ENCODE results near the gene PGP. TPM values are rescaled to one million over a fixed set of nuclear protein-coding genes. Genes with fewer than 3 reads are reported as not detected.

PGP gene
- total and polyA plus RNA-seq, 10 of the 15 experiments (the other 5 are each of a cell fraction or from before 2014, with no cell fraction given), result 0.42 to 28.0 (median 12.1) TPM

DNA sequence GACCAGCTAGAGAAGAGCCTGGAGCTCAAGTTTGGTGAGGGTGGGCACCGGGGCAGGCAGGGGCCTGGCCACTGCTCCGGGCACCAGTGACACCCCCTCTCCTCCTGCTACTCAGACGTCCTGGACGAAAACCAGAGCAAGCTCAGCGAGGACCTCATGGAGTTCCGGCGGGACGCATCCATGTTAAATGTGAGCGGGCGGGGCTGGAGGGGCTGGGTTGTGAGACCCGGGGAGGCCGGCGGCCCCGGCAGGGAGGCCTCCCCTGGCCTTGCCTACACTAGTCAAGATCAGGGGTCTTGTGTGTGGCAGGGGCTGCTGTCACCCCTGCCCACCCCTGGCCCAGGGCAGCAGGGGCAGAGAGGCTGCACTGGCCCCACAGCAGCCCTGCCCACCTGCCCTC, 41.3 kb downstream of the PGP start:
- peaks cover 7 to 11% of the 10 kb centered on the region in 2 experiments; a peak in 3 of 4 replicates for H3K36me3 ChIP-seq (ENCODE audit: control insufficient read depth in 2 of 2, insufficient read depth in 2 of 2, low read length in 1 of 2)
- DNase-seq (ENCODE audit: low read depth, low spot score) (no peak), ATAC-seq (no peak), FAIRE-seq (no peak)
- ChIA-PET RAD21 (ENCODE audit: unreplicated experiment) (no interaction called here), SMC1A (ENCODE audit: uncharacterized antibody, unreplicated experiment) (no interaction called here), POLR2A (no interaction called here), CTCF (no interaction called here)
- intact Hi-C loops (cut with micrococcal nuclease; ENCODE audit: unreplicated experiment), result no loop called here
- H2AFZ ChIP-seq (ENCODE audit: control insufficient read depth, low read depth, low read length), result no peak overlapping the region
- H3K4me2 ChIP-seq (ENCODE audit: control insufficient read depth, insufficient read depth), result no peak overlapping the region
- no peaks in the 10 kb centered on the region for H4K20me1 ChIP-seq (ENCODE audit: control insufficient read depth, insufficient read depth)
- 95% methylated on average over 14 of the region's 14 CpGs for WGBS (ENCODE audit: insufficient coverage, insufficient replicate concordance, low lambda C conversion rate, missing lambda C conversion rate)
- no peak overlapping the region for H3K4me3 ChIP-seq
- H3K27me3 ChIP-seq (replicated peaks in 1 of 2; ENCODE audit: control insufficient read depth in 2 of 2, insufficient read depth in 2 of 2, low read length in 1 of 2), result no peaks in the 10 kb centered on the region
- no peaks in the 10 kb centered on the region for H3K79me2 ChIP-seq (ENCODE audit: control insufficient read depth, insufficient read depth, low read length)
- no peaks in the 10 kb centered on the region for H3K9me3 ChIP-seq (replicated peaks; ENCODE audit: control insufficient read depth, insufficient read depth, low read length)
- H3K9ac ChIP-seq (ENCODE audit: control insufficient read depth, insufficient read depth, low read length), result no peak overlapping the region
- no peak for TF ChIP-seq ATF7 (IDR thresholded peaks at IDR 0.05; ENCODE audit: low read depth)
- no peak for TF ChIP-seq SIN3A (IDR thresholded peaks at IDR 0.05; ENCODE audit: low read depth, low read length)
- no peak for TF ChIP-seq ZNF207 (IDR thresholded peaks at IDR 0.05; ENCODE audit: borderline replicate concordance)
- TF ChIP-seq, protein P1, sequence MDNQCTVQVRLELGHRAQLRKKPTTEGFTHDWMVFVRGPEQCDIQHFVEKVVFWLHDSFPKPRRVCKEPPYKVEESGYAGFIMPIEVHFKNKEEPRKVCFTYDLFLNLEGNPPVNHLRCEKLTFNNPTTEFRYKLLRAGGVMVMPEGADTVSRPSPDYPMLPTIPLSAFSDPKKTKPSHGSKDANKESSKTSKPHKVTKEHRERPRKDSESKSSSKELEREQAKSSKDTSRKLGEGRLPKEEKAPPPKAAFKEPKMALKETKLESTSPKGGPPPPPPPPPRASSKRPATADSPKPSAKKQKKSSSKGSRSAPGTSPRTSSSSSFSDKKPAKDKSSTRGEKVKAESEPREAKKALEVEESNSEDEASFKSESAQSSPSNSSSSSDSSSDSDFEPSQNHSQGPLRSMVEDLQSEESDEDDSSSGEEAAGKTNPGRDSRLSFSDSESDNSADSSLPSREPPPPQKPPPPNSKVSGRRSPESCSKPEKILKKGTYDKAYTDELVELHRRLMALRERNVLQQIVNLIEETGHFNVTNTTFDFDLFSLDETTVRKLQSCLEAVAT (IDR thresholded peaks at IDR 0.05), result no peak
- TF ChIP-seq KDM1A (IDR thresholded peaks at IDR 0.05; ENCODE audit: borderline replicate concordance), result no peak
- TF ChIP-seq, protein P2, sequence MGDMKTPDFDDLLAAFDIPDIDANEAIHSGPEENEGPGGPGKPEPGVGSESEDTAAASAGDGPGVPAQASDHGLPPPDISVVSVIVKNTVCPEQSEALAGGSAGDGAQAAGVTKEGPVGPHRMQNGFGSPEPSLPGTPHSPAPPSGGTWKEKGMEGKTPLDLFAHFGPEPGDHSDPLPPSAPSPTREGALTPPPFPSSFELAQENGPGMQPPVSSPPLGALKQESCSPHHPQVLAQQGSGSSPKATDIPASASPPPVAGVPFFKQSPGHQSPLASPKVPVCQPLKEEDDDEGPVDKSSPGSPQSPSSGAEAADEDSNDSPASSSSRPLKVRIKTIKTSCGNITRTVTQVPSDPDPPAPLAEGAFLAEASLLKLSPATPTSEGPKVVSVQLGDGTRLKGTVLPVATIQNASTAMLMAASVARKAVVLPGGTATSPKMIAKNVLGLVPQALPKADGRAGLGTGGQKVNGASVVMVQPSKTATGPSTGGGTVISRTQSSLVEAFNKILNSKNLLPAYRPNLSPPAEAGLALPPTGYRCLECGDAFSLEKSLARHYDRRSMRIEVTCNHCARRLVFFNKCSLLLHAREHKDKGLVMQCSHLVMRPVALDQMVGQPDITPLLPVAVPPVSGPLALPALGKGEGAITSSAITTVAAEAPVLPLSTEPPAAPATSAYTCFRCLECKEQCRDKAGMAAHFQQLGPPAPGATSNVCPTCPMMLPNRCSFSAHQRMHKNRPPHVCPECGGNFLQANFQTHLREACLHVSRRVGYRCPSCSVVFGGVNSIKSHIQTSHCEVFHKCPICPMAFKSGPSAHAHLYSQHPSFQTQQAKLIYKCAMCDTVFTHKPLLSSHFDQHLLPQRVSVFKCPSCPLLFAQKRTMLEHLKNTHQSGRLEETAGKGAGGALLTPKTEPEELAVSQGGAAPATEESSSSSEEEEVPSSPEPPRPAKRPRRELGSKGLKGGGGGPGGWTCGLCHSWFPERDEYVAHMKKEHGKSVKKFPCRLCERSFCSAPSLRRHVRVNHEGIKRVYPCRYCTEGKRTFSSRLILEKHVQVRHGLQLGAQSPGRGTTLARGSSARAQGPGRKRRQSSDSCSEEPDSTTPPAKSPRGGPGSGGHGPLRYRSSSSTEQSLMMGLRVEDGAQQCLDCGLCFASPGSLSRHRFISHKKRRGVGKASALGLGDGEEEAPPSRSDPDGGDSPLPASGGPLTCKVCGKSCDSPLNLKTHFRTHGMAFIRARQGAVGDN (IDR thresholded peaks at IDR 0.05), result no peak
- TF ChIP-seq NKRF (conservative IDR thresholded peaks at IDR 0.05), result no peak
- no peaks in the 10 kb centered on the region for H3K4me1 ChIP-seq (ENCODE audit: control insufficient read depth, insufficient read depth, low read length)
- H3K27ac ChIP-seq (ENCODE audit: control insufficient read depth, insufficient read depth), result no peak overlapping the region
- BruUV-seq (replicated peaks), result no TSS peak
- in situ Hi-C loops (cut with MboI), result no loop called here
